Colonic mucosa (tissue), 4 donors: ENCODE data around the gene PKDCC. TPM values are rescaled to one million over a fixed set of nuclear protein-coding genes. Genes with fewer than 3 reads are reported as not detected.

Experiments
- DNase-seq: peaks from one replicate; pipeline ENCODE4 v3.0.0-alpha.2; 2020
- H3K27ac ChIP-seq: fragments of 200-600 bp; one replicate; pipeline ENCODE4 v1.8.0; 2021
- H3K27me3 ChIP-seq: fragments of 200-600 bp; one replicate; pipeline ENCODE4 v1.8.0; 2021
- H3K36me3 ChIP-seq: fragments of 200-600 bp; one replicate; pipeline ENCODE4 v1.8.0; 2021
- H3K4me1 ChIP-seq: fragments of 200-600 bp; one replicate; pipeline ENCODE4 v1.8.0; 2021; ENCODE audit warnings: mild to moderate bottlenecking
- H3K4me3 ChIP-seq: fragments of 200-600 bp; one replicate; pipeline ENCODE4 v1.8.0; 2021
- H3K9ac ChIP-seq, 2 donors: one replicate each; pipeline ENCODE4 v1.7.0; 2013; ENCODE audit warnings: control low read depth in 2 of 2, low read depth in 2 of 2, low read length in 2 of 2
- H3K9me3 ChIP-seq: fragments of 200-600 bp; one replicate; pipeline ENCODE4 v1.8.0; 2021
- intact Hi-C: fragments of 100-400 bp; cut with DNase I; formaldehyde crosslinking; loops from one replicate; pipeline ENCODE4 v1.14.1; 2022
- total RNA-seq, 2 donors: library from RNA; stranded (reverse); fragmentation: NEBNext Ultra II Directional in 1 of 2; extraction: Animal tissue kit (Norgen Biotek cat#: 25700) in 1 of 2; gene quantifications; one replicate each; pipeline ENCODE4 v1.2.1, GENCODE V29; 2021
- TF ChIP-seq, protein P1 (sequence below): fragments of 200-600 bp; IDR thresholded peaks from one replicate; pipeline ENCODE4 v1.8.0; 2022; ENCODE audit warnings: antibody characterized with exemption, mild to moderate bottlenecking
- donor health status: healthy.
- donor health status: DM: no; HTN: no; CAD: no.
- donor health status: DM: no; HTN: no; CAD: no.

The PKDCC gene
- total RNA-seq, 2 donors from 2014 or later: 61.3 to 125 TPM

- Histone ChIP-seq H3K36me3 (no peaks in the 10 kb centered on the region), H3K4me1 (no peaks in the 10 kb centered on the region), H3K4me3 (no peak overlapping the region), H3K27ac (no peak overlapping the region), H3K9me3 (no peaks in the 10 kb centered on the region), H3K9ac (no peak overlapping the region), H3K27me3 (no peaks in the 10 kb centered on the region)
- intact Hi-C loops: no loop called here
- TF ChIP-seq, protein P1, sequence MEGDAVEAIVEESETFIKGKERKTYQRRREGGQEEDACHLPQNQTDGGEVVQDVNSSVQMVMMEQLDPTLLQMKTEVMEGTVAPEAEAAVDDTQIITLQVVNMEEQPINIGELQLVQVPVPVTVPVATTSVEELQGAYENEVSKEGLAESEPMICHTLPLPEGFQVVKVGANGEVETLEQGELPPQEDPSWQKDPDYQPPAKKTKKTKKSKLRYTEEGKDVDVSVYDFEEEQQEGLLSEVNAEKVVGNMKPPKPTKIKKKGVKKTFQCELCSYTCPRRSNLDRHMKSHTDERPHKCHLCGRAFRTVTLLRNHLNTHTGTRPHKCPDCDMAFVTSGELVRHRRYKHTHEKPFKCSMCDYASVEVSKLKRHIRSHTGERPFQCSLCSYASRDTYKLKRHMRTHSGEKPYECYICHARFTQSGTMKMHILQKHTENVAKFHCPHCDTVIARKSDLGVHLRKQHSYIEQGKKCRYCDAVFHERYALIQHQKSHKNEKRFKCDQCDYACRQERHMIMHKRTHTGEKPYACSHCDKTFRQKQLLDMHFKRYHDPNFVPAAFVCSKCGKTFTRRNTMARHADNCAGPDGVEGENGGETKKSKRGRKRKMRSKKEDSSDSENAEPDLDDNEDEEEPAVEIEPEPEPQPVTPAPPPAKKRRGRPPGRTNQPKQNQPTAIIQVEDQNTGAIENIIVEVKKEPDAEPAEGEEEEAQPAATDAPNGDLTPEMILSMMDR: no peak
- DNase-seq: no peak
Measured at GRCh38 chr2:42028571-42029148, 19.2 kb upstream of the PKDCC start.

- no peaks in the 10 kb centered on the region for H3K9me3 ChIP-seq
- TF ChIP-seq, protein P1: no peak
- no peaks in the 10 kb centered on the region for H3K36me3 ChIP-seq
- no peaks in the 10 kb centered on the region for H3K27me3 ChIP-seq
- H3K9ac ChIP-seq: no peak overlapping the region
- no peaks in the 10 kb centered on the region for H3K4me1 ChIP-seq
- no peak overlapping the region for H3K27ac ChIP-seq
- H3K4me3 ChIP-seq: no peak overlapping the region
- intact Hi-C loops: no loop called here
- DNase-seq: no peak
Measured at GRCh38 chr2:42029171-42029570, 18.6 kb upstream of the PKDCC start.

GRCh38 chr2:42029639-42030199 lies 18.1 kb upstream of the PKDCC start:
- Histone ChIP-seq H3K27ac (no peak overlapping the region), H3K4me3 (no peak overlapping the region), H3K4me1 (no peaks in the 10 kb centered on the region), H3K36me3 (no peaks in the 10 kb centered on the region), H3K9ac (no peak overlapping the region), H3K9me3 (no peaks in the 10 kb centered on the region), H3K27me3 (no peaks in the 10 kb centered on the region)
- TF ChIP-seq, protein P1: no peak
- intact Hi-C loops: no loop called here
- DNase-seq: no peak

- Histone ChIP-seq H3K4me1 (no peaks in the 10 kb centered on the region), H3K9me3 (no peaks in the 10 kb centered on the region), H3K9ac (no peak overlapping the region), H3K27me3 (no peaks in the 10 kb centered on the region), H3K27ac (no peak overlapping the region), H3K4me3 (no peak overlapping the region), H3K36me3 (no peaks in the 10 kb centered on the region)
- intact Hi-C loops: no loop called here
- TF ChIP-seq, protein P1: no peak
- DNase-seq: no peak
Measured at GRCh38 chr2:42030200-42030759, 17.5 kb upstream of the PKDCC start.

DNA sequence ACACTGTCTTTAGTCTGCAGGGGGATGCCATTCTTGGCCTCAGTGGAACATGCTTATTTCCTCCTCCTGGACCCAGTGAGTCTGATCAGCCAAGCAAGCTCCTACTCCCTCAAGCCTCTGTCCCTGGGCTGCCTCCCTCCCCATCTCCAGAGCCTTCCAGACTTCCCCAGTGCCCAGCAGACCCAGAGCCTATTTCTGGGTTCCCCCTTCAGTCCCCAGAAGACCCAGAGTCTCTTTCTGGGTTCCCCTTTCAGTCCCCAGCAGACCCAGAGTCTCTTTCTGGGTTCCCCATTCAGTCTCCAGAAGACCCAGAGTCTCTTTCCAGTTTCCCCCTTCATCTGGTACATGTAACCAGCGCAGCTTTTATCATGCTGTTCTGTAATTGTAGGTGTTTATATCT lies 17.0 kb upstream of the PKDCC start:
- Histone ChIP-seq H3K27me3 (no peaks in the 10 kb centered on the region), H3K36me3 (no peaks in the 10 kb centered on the region), H3K4me3 (no peak overlapping the region), H3K27ac (no peak overlapping the region), H3K9me3 (no peaks in the 10 kb centered on the region), H3K9ac (no peak overlapping the region), H3K4me1 (no peaks in the 10 kb centered on the region)
- intact Hi-C loops: no loop called here
- TF ChIP-seq, protein P1: no peak
- DNase-seq: no peak
